Loucy (cell line): Measurements from ENCODE around the gene IGFBP1.

Source experiments
- CTCF ChIP-seq: fragments of 200-600 bp; sonication (generic); conservative IDR thresholded peaks from 2 replicates; pipeline ENCODE4 v1.5.1; 2014; ENCODE audit warnings: mild to moderate bottlenecking, antibody characterized with exemption, low read length
- EZH2phosphoT487 ChIP-seq: fragments of 200-600 bp; IDR thresholded peaks from 2 replicates; pipeline ENCODE4 v1.6.1; 2018; ENCODE audit warnings: antibody characterized with exemption, mild to moderate bottlenecking, moderate library complexity, borderline replicate concordance

DNA sequence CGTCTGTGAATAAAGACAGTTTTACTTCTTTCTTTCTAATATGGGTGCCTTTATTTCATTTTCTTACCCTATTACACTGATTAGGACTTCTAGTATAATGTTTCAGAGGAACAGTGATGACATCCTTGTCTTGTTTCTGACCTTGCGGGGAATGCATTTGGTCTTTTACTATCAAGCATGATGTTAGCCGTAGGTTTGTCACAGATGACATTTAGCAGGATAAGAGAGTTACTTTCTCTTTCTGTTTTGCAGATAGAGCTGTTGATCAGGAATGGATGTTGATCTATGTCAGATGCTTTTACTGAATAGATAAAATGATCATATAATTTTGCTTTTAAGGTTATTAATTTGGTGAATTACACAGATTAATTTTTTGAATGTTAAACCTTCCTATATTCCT lies 39.4 kb downstream of the IGFBP1 start:
- TF ChIP-seq EZH2phosphoT487, result no peak
- no peak for TF ChIP-seq CTCF
